Endothelial cell of umbilical vein (primary cell): ENCODE results near the gene LPP. TPM values are rescaled to one million over a fixed set of nuclear protein-coding genes. Genes with fewer than 3 reads are reported as not detected.

Source experiments
- BruUV-seq: library from RNA; stranded (reverse); fragments of 400-500 nt; replicated peaks from 2 replicates; lab custom pipeline; 2021; lab: Mats Ljungman, UMichigan
- CTCF ChIA-PET: fragments of 300-600, 350-600 bp; sonication (Branson Sonifier 250); formaldehyde crosslinking; loops from one replicate; lab custom pipeline; 2021; ENCODE audit warnings: antibody characterized with exemption, inconsistent platforms; lab: Charles Lee
- POLR2A ChIA-PET: fragments of 300-600, 350-600 bp; sonication (Branson Sonifier 250); formaldehyde crosslinking; loops from one replicate; lab custom pipeline; 2021; ENCODE audit warnings: antibody characterized with exemption, inconsistent platforms; lab: Charles Lee
- DNase-seq: peaks from one replicate; pipeline ENCODE4 v3.0.0-alpha.2; 2011; ENCODE audit warnings: low read depth, low spot score
- FAIRE-seq: peaks from 2 replicates; lab custom pipeline; 2011; peaks lifted over from hg19 to GRCh38; lab: Jason Lieb, UNC
- H2AFZ ChIP-seq: 2 replicates; pipeline ENCODE4 v1.6.0; 2012; ENCODE audit warnings: low read depth, low read length, control low read depth, inconsistent platforms
- H3K27ac ChIP-seq: 2 replicates; pipeline ENCODE4 v1.5.1; 2011; ENCODE audit warnings: low read depth, mild to moderate bottlenecking, control low read depth, low read length, moderate library complexity; ENCODE audit not compliant: insufficient read depth
- H3K27me3 ChIP-seq, 2 experiments: 2 replicates each; pipeline versions ENCODE4 v1.6.0 to v1.6.1; 2011; ENCODE audit warnings: low read length in 2 of 2, mixed read lengths in 1 of 2; ENCODE audit not compliant: control insufficient read depth in 2 of 2, insufficient read depth in 2 of 2
- H3K36me3 ChIP-seq, 2 experiments: 2 replicates in 1 of 2; 3 replicates in 1 of 2; pipeline ENCODE4 v1.5.1; 2011; ENCODE audit warnings: low read length in 2 of 2, mild to moderate bottlenecking in 1 of 2, moderate library complexity in 1 of 2; ENCODE audit not compliant: control insufficient read depth in 2 of 2, insufficient read depth in 2 of 2; ENCODE audit errors: extremely low read depth in 1 of 2
- H3K4me1 ChIP-seq: 3 replicates; pipeline ENCODE4 v1.5.1; 2011; ENCODE audit warnings: mild to moderate bottlenecking, low read length; ENCODE audit not compliant: control insufficient read depth, insufficient read depth; ENCODE audit errors: extremely low read depth
- H3K4me2 ChIP-seq: 2 replicates; pipeline ENCODE4 v1.6.1; 2011; ENCODE audit warnings: low read length, control low read depth, mixed read lengths; ENCODE audit not compliant: insufficient read depth
- H3K4me3 ChIP-seq, 3 experiments: fragments of 200-600 bp in 1 of 3; sonication (generic), shearing (Covaris generic) in 1 of 3; replicated peaks in 1 of 3; 2 replicates each; pipeline ENCODE4 v1.5.1; 2011 to 2016; ENCODE audit warnings: control low read depth in 3 of 3, low read length in 3 of 3, mild to moderate bottlenecking in 2 of 3, inconsistent platforms in 1 of 3, low read depth in 1 of 3, moderate library complexity in 1 of 3; ENCODE audit not compliant: insufficient read depth in 1 of 3
- H3K79me2 ChIP-seq: 2 replicates; pipeline ENCODE4 v1.6.0; 2012; ENCODE audit warnings: low read length, inconsistent platforms; ENCODE audit not compliant: control insufficient read depth, insufficient read depth
- H3K9ac ChIP-seq: replicated peaks from 2 replicates; pipeline ENCODE3; 2011; ENCODE audit warnings: low read length, control low read depth; ENCODE audit not compliant: insufficient read depth; ENCODE audit errors: extremely low read depth
- H3K9me1 ChIP-seq: replicated peaks from 3 replicates; pipeline ENCODE4 v1.6.0; 2011; ENCODE audit warnings: mild to moderate bottlenecking, low read length; ENCODE audit not compliant: control insufficient read depth, insufficient read depth; ENCODE audit errors: extremely low read depth
- H3K9me3 ChIP-seq: replicated peaks from 2 replicates; pipeline ENCODE4 v1.5.1; 2012; ENCODE audit warnings: low read length, inconsistent platforms; ENCODE audit not compliant: control insufficient read depth, insufficient read depth
- H4K20me1 ChIP-seq: replicated peaks from 2 replicates; pipeline ENCODE3; 2011; ENCODE audit warnings: mild to moderate bottlenecking, low read length; ENCODE audit not compliant: control insufficient read depth, insufficient read depth; ENCODE audit errors: extremely low read depth
- CTCF ChIP-seq, 2 donors: IDR thresholded peaks; 1 replicate in 1 of 2; 2 replicates in 1 of 2; pipeline ENCODE4 v1.5.1; 2011; ENCODE audit warnings: low read length in 2 of 2, mild to moderate bottlenecking in 2 of 2, moderate library complexity in 2 of 2, control low read depth in 1 of 2, inconsistent platforms in 1 of 2, low read depth in 1 of 2; ENCODE audit not compliant: insufficient read depth in 1 of 2; ENCODE audit errors: extremely low read depth in 1 of 2
- EZH2 ChIP-seq: IDR thresholded peaks from 2 replicates; pipeline ENCODE4 v1.6.1; 2012; ENCODE audit warnings: borderline replicate concordance, low read depth, mild to moderate bottlenecking, moderate library complexity, low read length, inconsistent platforms; ENCODE audit not compliant: severe bottlenecking
- FOS ChIP-seq: IDR thresholded peaks from 2 replicates; pipeline ENCODE4 v1.6.1; 2011; ENCODE audit warnings: mild to moderate bottlenecking, low read length, moderate library complexity, borderline replicate concordance; ENCODE audit not compliant: insufficient read depth
- GATA2 ChIP-seq: IDR thresholded peaks from 2 replicates; pipeline ENCODE4 v1.7.0; 2011; ENCODE audit warnings: low read depth, mild to moderate bottlenecking, moderate library complexity, mixed read lengths, low read length; ENCODE audit not compliant: insufficient read length, insufficient read depth
- JUN ChIP-seq: IDR thresholded peaks from 2 replicates; pipeline ENCODE4 v1.6.1; 2011; ENCODE audit warnings: borderline replicate concordance, low read depth; ENCODE audit not compliant: insufficient read length, insufficient read depth
- MYC ChIP-seq: IDR thresholded peaks from one replicate; pipeline ENCODE4 v1.6.1; 2011; ENCODE audit warnings: mild to moderate bottlenecking, low read depth, low read length
- POLR2A ChIP-seq: IDR thresholded peaks from 2 replicates; pipeline ENCODE4 v1.6.1; 2012; ENCODE audit warnings: low read depth, mild to moderate bottlenecking, control low read depth, low read length
- POLR2AphosphoS5 ChIP-seq: IDR thresholded peaks from 2 replicates; pipeline ENCODE4 v1.6.1; 2012; ENCODE audit warnings: low read depth, mild to moderate bottlenecking, control low read depth, low read length, moderate library complexity; ENCODE audit not compliant: insufficient read depth
- dilution Hi-C: fragments of 300-500 bp; cut with MboI; formaldehyde crosslinking; loops from one replicate; pipeline ENCODE4 v1.15.0; 2019; ENCODE audit warnings: low sequenced_read_pairs; ENCODE audit not compliant: extremely low pct_ligation_motif_present
- intact Hi-C: fragments of 100-400 bp; cut with micrococcal nuclease; formaldehyde crosslinking; loops from one replicate; pipeline ENCODE4 v1.10.0; 2022
- polyA plus RNA-seq, 4 experiments: library from polyadenylated mRNA; depleted of rRNA in 3 of 4; stranded (reverse) in 3 of 4; unstranded in 1 of 4; fragments of >200 nt; gene quantifications; 2 replicates each; pipeline versions ENCODE4 v1.2.1 to v1.2.3, GENCODE V29; 2011 to 2012; ENCODE audit warnings: missing spikeins in 1 of 4
- total RNA-seq: library from RNA; stranded (reverse); gene quantifications from 2 replicates; pipeline ENCODE4 v1.2.3, GENCODE V29; 2021
- TF ChIP-seq, protein P1 (sequence below): IDR thresholded peaks from 2 replicates; pipeline ENCODE4 v1.6.1; 2011; ENCODE audit not compliant: insufficient read depth, insufficient read length

LPP gene
- total and polyA plus RNA-seq, 2 donors (not counting 3 experiments of a cell fraction or from before 2014, with no cell fraction given): 16.9 to 153 TPM

DNA sequence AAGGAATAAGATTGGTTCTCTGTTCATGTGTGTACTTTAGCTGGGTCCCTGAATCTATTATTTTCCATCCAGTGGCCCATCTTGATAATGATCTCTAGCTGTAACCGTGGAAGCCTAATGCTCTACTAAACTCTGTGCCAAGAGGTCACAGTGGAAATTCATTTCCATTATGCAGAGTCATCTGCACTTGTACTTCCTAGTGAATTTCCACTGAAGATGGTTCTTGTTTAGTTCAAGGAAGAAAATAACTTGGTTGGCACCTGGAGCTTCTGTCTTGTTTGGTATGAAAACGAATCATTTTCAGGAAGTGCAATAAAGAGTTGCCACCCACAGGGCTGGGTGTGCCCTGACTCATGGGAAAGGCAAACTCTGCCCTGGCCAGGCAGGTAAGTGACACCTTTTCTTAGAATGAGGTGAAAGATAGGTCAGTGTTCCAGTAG, 10.3 kb downstream of the LPP start:
- intact Hi-C loops: loop anchor here (10.0 kb wide), 1 partner anchor 1279 kb away; no protein-coding TSS in a partner anchor

GRCh38 chr3:188165596-188165995, 11.6 kb downstream of the LPP start:
- Histone ChIP-seq H3K79me2 (peaks cover 92% of the 10 kb centered on the region), H3K27ac (no peak overlapping the region), H3K9ac (no peak overlapping the region), H3K36me3 (no peaks in the 10 kb centered on the region), H3K9me1 (no peaks in the 10 kb centered on the region), H4K20me1 (peaks cover 18% of the 10 kb centered on the region), H3K4me1 (peaks cover 6% of the 10 kb centered on the region), H2AFZ (no peak overlapping the region), H3K9me3 (no peaks in the 10 kb centered on the region), H3K27me3 (no peaks in the 10 kb centered on the region), H3K4me3 (no peak overlapping the region), H3K4me2 (no peak overlapping the region)
- TF ChIP-seq MYC (no peak), JUN (no peak), FOS (no peak), POLR2A (no peak), POLR2AphosphoS5 (no peak), GATA2 (no peak), CTCF (IDR thresholded peaks at IDR 0.05; ENCODE audit: extremely low read depth in 1 of 2, insufficient read depth in 1 of 2, low read depth in 1 of 2, low read length in 2 of 2) (no peak), EZH2 (no peak)
- TF ChIP-seq, protein P1, sequence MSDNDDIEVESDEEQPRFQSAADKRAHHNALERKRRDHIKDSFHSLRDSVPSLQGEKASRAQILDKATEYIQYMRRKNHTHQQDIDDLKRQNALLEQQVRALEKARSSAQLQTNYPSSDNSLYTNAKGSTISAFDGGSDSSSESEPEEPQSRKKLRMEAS: no peak
- FAIRE-seq (no peak), DNase-seq (no peak)
- dilution Hi-C loops (no loop called here), intact Hi-C loops (loop anchor here (10.0 kb wide), 1 partner anchor 1281 kb away; no protein-coding TSS in a partner anchor)
- POLR2A ChIA-PET: no interaction called here
- no TSS peak for BruUV-seq
- CTCF ChIA-PET: no interaction called here

More for the DNA sequence above, 10.3 kb downstream of the LPP start:
- peaks cover 90% of the 10 kb centered on the region for H3K79me2 ChIP-seq
- ChIA-PET POLR2A (no interaction called here), CTCF (interaction anchor here (1.2 to 1.4 kb wide), 2 partner anchors 9 to 17 kb away, joined by 3 to 5 read pairs; no protein-coding TSS in a partner anchor)
- dilution Hi-C loops: no loop called here
- DNase-seq (no peak), FAIRE-seq (no peak)
- H3K9me3 ChIP-seq: no peaks in the 10 kb centered on the region
- H3K4me1 ChIP-seq: peaks cover 6% of the 10 kb centered on the region
- H2AFZ ChIP-seq: no peak overlapping the region
- no peak overlapping the region for H3K27ac ChIP-seq
- H3K27me3 ChIP-seq: no peaks in the 10 kb centered on the region
- no peaks in the 10 kb centered on the region for H3K9me1 ChIP-seq
- H3K4me3 ChIP-seq: no peak overlapping the region
- BruUV-seq: no TSS peak
- H3K36me3 ChIP-seq: no peaks in the 10 kb centered on the region
- H3K9ac ChIP-seq: no peak overlapping the region
- TF ChIP-seq GATA2 (peak; percentile 43), JUN (no peak)
- H3K4me2 ChIP-seq: no peak overlapping the region
- peaks cover 20% of the 10 kb centered on the region for H4K20me1 ChIP-seq
